ENCODE results near the gene AMN1.
"Not testable (repeated sequence)": the region's sequence is repeated elsewhere in the genome, so short reads cannot be mapped to it uniquely, and the experiment has no call there.

AMN1 gene

GRCh38 chr12:31728917-31729640 is at the start of gene AMN1:
Gene AMN1, minus strand, starts transcription at chr12:31729021. Its CDS starts 13 bp downstream, at chr12:31729008.
- peak; percentile 98 to 99 for DNase-seq (ENCODE audit: low spot score in 2 of 2)
- Histone ChIP-seq H3K27me3 (ENCODE audit: low read depth) (no peaks in the 10 kb centered on the region), H3K36me3 (replicated peaks) (no peaks in the 10 kb centered on the region), H3K4me1 (peaks cover 5% of the 10 kb centered on the region; the same call in 1 of the 2 replicates), H3K4me3 (peak within 1 kb of the TSS; percentile 48), H3K9me3 (peaks cover 5% of the 10 kb centered on the region; the same call in 1 of the 2 replicates)
- in situ Hi-C loops (cut with MboI; ENCODE audit: low sequenced_read_pairs): no loop called here

DNA sequence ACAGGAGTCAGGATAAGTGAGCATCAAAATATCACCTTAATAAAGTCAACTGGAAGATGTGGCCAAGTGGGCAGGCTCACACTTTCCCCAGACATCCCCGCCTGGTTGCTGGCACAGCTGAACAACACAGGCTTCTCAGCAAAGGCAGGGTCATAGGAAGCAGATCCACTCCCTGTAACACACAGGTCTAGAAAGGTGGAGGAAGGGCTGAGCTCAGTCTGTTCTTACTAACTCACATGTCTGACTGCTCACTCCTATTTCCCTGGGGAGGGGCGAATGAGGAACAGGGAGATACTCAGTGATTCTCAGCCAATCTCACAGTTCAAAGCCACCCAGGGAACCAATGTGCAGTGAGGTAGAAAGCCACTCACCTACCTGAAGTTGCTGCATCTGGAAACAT is 45.0 kb upstream of the AMN1 start:
- no peak for DNase-seq (ENCODE audit: low spot score in 2 of 2)
- H3K4me1 ChIP-seq: no peaks in the 10 kb centered on the region; the same call in 1 of the 2 replicates
- in situ Hi-C loops (cut with MboI; ENCODE audit: low sequenced_read_pairs): no loop called here

GRCh38 chr12:31773223-31773750 is 44.5 kb upstream of the AMN1 start:
- DNase-seq (ENCODE audit: low spot score in 2 of 2): no peak
- no peaks in the 10 kb centered on the region for H3K27me3 ChIP-seq (ENCODE audit: low read depth)
- no peaks in the 10 kb centered on the region for H3K36me3 ChIP-seq (replicated peaks)
- H3K9me3 ChIP-seq: no peaks in the 10 kb centered on the region
- H3K4me3 ChIP-seq: no peak overlapping the region
- H3K4me1 ChIP-seq: no peaks in the 10 kb centered on the region; the same call in 1 of the 2 replicates
- in situ Hi-C loops (cut with MboI; ENCODE audit: low sequenced_read_pairs): no loop called here

More for the DNA sequence above, 45.0 kb upstream of the AMN1 start:
- no peaks in the 10 kb centered on the region for H3K9me3 ChIP-seq
- H3K36me3 ChIP-seq (replicated peaks): no peaks in the 10 kb centered on the region
- H3K27me3 ChIP-seq (ENCODE audit: low read depth): no peaks in the 10 kb centered on the region
- no peak overlapping the region for H3K4me3 ChIP-seq

- DNase-seq (ENCODE audit: low spot score in 2 of 2): no peak
Observed at GRCh38 chr12:31772685-31773222, 43.9 kb upstream of the AMN1 start.

DNA sequence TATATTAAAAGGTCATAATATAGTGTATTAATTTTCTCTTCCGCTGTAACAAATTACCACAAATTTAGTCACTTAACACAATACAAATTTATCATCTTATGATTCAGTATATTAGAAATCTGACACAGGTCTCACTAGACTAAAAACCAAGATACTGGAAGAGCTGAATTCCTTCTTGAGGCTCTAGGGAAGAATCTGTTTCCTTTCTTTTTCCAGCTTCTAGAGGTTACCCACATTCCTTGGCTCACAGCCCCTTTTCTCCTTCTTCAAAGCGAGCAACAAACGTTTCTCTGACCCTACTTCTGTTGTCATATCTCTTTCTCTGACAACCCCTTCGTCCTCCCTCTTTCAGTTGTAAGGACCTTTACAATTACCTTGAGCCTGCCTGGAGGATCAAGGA is 43.4 kb upstream of the AMN1 start:
- DNase-seq (ENCODE audit: low spot score in 2 of 2): no peak
- Histone ChIP-seq H3K4me1 (no peaks in the 10 kb centered on the region; the same call in 1 of the 2 replicates), H3K4me3 (no peak overlapping the region), H3K27me3 (ENCODE audit: low read depth) (no peaks in the 10 kb centered on the region), H3K9me3 (no peaks in the 10 kb centered on the region), H3K36me3 (replicated peaks) (no peaks in the 10 kb centered on the region)
- in situ Hi-C loops (cut with MboI; ENCODE audit: low sequenced_read_pairs): no loop called here

More at GRCh38 chr12:31772685-31773222, 43.9 kb upstream of the AMN1 start:
- no peaks in the 10 kb centered on the region for H3K36me3 ChIP-seq (replicated peaks)
- no peaks in the 10 kb centered on the region for H3K9me3 ChIP-seq
- H3K4me3 ChIP-seq: no peak overlapping the region
- no peaks in the 10 kb centered on the region; the same call in 1 of the 2 replicates for H3K4me1 ChIP-seq
- in situ Hi-C loops (cut with MboI; ENCODE audit: low sequenced_read_pairs): no loop called here
- no peaks in the 10 kb centered on the region for H3K27me3 ChIP-seq (ENCODE audit: low read depth)

- no peak for DNase-seq (ENCODE audit: low spot score in 2 of 2)
- H3K36me3 ChIP-seq (replicated peaks): no peaks in the 10 kb centered on the region
- no peaks in the 10 kb centered on the region for H3K9me3 ChIP-seq
- H3K27me3 ChIP-seq (ENCODE audit: low read depth): no peaks in the 10 kb centered on the region
- in situ Hi-C loops (cut with MboI; ENCODE audit: low sequenced_read_pairs): no loop called here
- H3K4me3 ChIP-seq: no peak overlapping the region
- no peaks in the 10 kb centered on the region; the same call in 1 of the 2 replicates for H3K4me1 ChIP-seq
Observed at GRCh38 chr12:31768046-31768445, 39.2 kb upstream of the AMN1 start.

GRCh38 chr12:31765931-31766330 is 37.1 kb upstream of the AMN1 start:
- Histone ChIP-seq H3K36me3 (replicated peaks) (no peaks in the 10 kb centered on the region), H3K27me3 (ENCODE audit: low read depth) (no peaks in the 10 kb centered on the region), H3K4me3 (no peak overlapping the region), H3K4me1 (no peaks in the 10 kb centered on the region), H3K9me3 (no peaks in the 10 kb centered on the region)
- no peak for DNase-seq (ENCODE audit: low spot score in 2 of 2)
- in situ Hi-C loops (cut with MboI; ENCODE audit: low sequenced_read_pairs): no loop called here

GRCh38 chr12:31759632-31760459 is 31.0 kb upstream of the AMN1 start:
- in situ Hi-C loops (cut with MboI; ENCODE audit: low sequenced_read_pairs): no loop called here
- DNase-seq (ENCODE audit: low spot score in 2 of 2): no peak
- H3K27me3 ChIP-seq (ENCODE audit: low read depth): no peaks in the 10 kb centered on the region
- no peaks in the 10 kb centered on the region for H3K4me1 ChIP-seq
- H3K9me3 ChIP-seq: no peaks in the 10 kb centered on the region
- no peaks in the 10 kb centered on the region for H3K36me3 ChIP-seq (replicated peaks)
- no peak overlapping the region for H3K4me3 ChIP-seq

DNA sequence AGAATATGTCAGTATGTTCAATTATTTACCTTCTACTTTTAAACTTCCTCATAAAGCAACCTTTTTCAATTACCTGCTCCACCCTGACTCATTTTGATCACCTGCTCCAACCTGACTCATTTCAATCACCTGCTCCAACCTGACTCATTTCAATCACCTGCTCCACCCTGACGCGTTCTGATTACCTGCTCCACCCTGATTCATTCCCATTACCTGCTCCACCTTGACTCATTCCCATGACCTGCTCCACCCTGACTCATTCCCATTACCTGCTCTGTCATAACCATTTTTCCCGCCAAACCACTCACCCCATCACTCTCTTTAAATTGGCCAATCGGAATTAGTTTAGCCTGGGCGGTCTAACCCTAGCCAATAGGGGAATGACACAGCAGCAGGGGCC is 29.5 kb upstream of the AMN1 start:
- H3K9me3 ChIP-seq; in situ Hi-C loops (cut with MboI; ENCODE audit: low sequenced_read_pairs); H3K27me3 ChIP-seq (ENCODE audit: low read depth); H3K36me3 ChIP-seq (replicated peaks); H3K4me3 ChIP-seq; H3K4me1 ChIP-seq; DNase-seq (ENCODE audit: low spot score in 2 of 2): not testable (repeated sequence)

DNA sequence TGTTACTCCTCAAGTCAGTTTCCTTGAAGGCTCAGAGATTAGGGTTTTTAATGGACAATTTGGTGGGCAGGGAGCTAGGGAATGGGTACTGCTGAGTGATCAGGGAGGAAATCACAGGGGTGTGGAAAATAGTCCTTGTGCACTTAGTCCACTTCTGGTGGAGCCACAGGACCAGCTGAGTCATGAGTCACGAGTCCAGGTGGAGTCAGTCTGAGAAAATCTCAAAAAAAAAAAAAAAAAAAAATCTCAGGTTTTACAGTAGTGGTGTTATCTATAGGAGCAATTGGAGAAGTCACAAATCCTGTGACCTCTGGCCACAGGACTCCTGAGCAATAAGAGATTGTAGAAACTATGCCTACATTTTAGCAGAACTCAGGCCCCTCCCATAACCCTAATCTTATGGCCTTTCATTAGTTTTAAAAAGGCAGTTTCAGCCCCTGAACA is 28.2 kb upstream of the AMN1 start:
- Histone ChIP-seq H3K4me1 (peaks cover 5% of the 10 kb centered on the region; the same call in 1 of the 2 replicates), H3K4me3 (no peak overlapping the region), H3K9me3 (no peaks in the 10 kb centered on the region), H3K27me3 (ENCODE audit: low read depth) (no peaks in the 10 kb centered on the region), H3K36me3 (replicated peaks) (no peaks in the 10 kb centered on the region)
- DNase-seq (ENCODE audit: low spot score in 2 of 2): no peak
- in situ Hi-C loops (cut with MboI; ENCODE audit: low sequenced_read_pairs): no loop called here

DNA sequence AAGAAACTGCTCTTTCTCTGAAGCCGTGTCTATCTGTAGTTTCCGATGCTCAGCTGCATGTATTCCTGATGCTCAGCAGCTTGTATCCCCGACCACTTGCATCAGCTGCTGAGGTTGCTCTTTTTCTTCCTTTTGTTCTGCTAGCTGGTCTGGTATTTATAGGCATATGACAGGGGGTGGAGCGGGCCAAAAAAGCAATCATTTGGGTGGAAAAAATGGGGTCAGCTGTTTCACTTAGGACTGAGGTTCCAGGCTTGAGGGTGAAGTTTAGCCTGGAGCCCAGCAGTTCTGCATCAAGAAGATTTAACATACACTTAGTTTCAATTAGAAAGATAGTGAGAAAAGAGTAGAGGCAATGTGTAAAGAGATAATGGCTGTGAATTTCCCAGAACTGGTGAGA is 23.6 kb upstream of the AMN1 start:
- in situ Hi-C loops (cut with MboI; ENCODE audit: low sequenced_read_pairs): no loop called here
- H3K36me3 ChIP-seq (replicated peaks): no peaks in the 10 kb centered on the region
- H3K4me3 ChIP-seq: no peak overlapping the region
- no peaks in the 10 kb centered on the region for H3K27me3 ChIP-seq (ENCODE audit: low read depth)
- no peak for DNase-seq (ENCODE audit: low spot score in 2 of 2)
- peaks cover 13% of the 10 kb centered on the region for H3K4me1 ChIP-seq
- peaks cover 16% of the 10 kb centered on the region for H3K9me3 ChIP-seq

DNA sequence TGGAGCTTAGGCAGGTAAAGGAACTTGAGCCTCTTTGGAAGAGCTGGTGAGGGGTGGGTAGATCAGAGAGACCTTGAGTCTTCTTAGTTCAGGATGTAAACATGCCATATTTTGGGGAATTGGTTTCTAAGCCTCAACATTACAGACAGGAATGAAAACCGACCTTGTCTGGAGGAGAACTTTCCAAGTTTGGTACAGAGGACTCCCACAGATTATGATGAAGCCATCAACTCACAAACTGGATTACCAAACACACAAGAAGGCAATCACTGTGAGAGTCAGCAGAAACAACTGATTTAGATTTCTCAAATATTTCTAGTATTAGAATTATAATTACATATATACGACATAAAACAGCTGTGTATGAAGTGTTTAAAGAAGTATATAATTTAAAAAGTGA is 22.3 kb upstream of the AMN1 start:
- peaks cover 17% of the 10 kb centered on the region for H3K4me1 ChIP-seq
- H3K27me3 ChIP-seq (ENCODE audit: low read depth): no peaks in the 10 kb centered on the region
- in situ Hi-C loops (cut with MboI; ENCODE audit: low sequenced_read_pairs): no loop called here
- H3K36me3 ChIP-seq (replicated peaks): no peaks in the 10 kb centered on the region
- DNase-seq (ENCODE audit: low spot score in 2 of 2): no peak
- no peak overlapping the region for H3K4me3 ChIP-seq
- H3K9me3 ChIP-seq: peaks cover 16% of the 10 kb centered on the region

DNA sequence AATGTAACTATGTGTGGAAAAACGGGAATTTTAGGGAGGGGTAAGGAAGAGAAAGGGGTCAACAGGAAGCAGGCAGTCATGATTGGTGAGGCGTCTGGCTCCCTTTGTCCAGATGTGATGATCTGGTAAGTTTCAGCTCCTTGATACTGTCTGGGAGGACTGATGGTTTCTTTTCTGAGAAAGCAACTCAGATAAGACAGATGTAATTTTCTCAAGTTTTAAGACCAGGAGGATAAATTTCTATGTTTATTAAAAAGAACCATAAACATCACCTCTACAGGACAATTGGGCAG is 21.9 kb upstream of the AMN1 start:
- in situ Hi-C loops (cut with MboI; ENCODE audit: low sequenced_read_pairs): no loop called here
- Histone ChIP-seq H3K27me3 (ENCODE audit: low read depth) (no peaks in the 10 kb centered on the region), H3K36me3 (replicated peaks) (no peaks in the 10 kb centered on the region), H3K4me3 (no peak overlapping the region), H3K4me1 (peaks cover 17% of the 10 kb centered on the region), H3K9me3 (peaks cover 16% of the 10 kb centered on the region)
- DNase-seq (ENCODE audit: low spot score in 2 of 2): no peak

Measured in HAP-1 (cell line).